Large intestine (tissue), 3 donors: ENCODE measurements around the gene CSNK1G1. TPM values are rescaled to one million over a fixed set of nuclear protein-coding genes. Genes with fewer than 3 reads are reported as not detected.
A peak's percentile ranks its signal among the peaks of the same experiment; 100 is the strongest.
"Not testable (repeated sequence)": the region's sequence is repeated elsewhere in the genome, so short reads cannot be mapped to it uniquely, and the experiment has no call there.

Experiments used
- DNase-seq, 2 donors: peaks; one replicate each; pipeline versions ENCODE4 v3.0.0 to v3.0.0-alpha.2; 2013
- H3K27ac ChIP-seq: one replicate; pipeline ENCODE4 v1.5.1; 2013; ENCODE audit warnings: low read length
- H3K27me3 ChIP-seq: 2 replicates; pipeline ENCODE4 v1.6.1; 2013; ENCODE audit warnings: low read length; ENCODE audit not compliant: control insufficient read depth, insufficient read depth
- H3K36me3 ChIP-seq: 2 replicates; pipeline ENCODE4 v1.6.1; 2013; ENCODE audit warnings: low read length; ENCODE audit not compliant: control insufficient read depth, insufficient read depth
- H3K4me1 ChIP-seq: one replicate; pipeline ENCODE4 v1.6.1; 2013; ENCODE audit warnings: low read length; ENCODE audit not compliant: control insufficient read depth, insufficient read depth
- H3K4me3 ChIP-seq: one replicate; pipeline ENCODE4 v1.5.1; 2013; ENCODE audit warnings: low read length
- H3K9me3 ChIP-seq: one replicate; pipeline ENCODE4 v1.6.1; 2013; ENCODE audit warnings: mild to moderate bottlenecking, low read depth, low read length, moderate library complexity; ENCODE audit not compliant: control insufficient read depth
- WGBS: methylation state at CpG from one replicate; pipeline ENCODE4 v1.1.5; 2013; ENCODE audit warnings: low lambda C conversion rate; ENCODE audit not compliant: insufficient coverage; 5-methylcytosine and 5-hydroxymethylcytosine counted together
- polyA plus RNA-seq: library from polyadenylated mRNA; unstranded; fragments of 120-200 nt; gene quantifications from one replicate; pipeline ENCODE4 v1.2.1, GENCODE V29; 2013

The CSNK1G1 gene
- polyA plus RNA-seq, 1 donor: 11.9 TPM

DNA sequence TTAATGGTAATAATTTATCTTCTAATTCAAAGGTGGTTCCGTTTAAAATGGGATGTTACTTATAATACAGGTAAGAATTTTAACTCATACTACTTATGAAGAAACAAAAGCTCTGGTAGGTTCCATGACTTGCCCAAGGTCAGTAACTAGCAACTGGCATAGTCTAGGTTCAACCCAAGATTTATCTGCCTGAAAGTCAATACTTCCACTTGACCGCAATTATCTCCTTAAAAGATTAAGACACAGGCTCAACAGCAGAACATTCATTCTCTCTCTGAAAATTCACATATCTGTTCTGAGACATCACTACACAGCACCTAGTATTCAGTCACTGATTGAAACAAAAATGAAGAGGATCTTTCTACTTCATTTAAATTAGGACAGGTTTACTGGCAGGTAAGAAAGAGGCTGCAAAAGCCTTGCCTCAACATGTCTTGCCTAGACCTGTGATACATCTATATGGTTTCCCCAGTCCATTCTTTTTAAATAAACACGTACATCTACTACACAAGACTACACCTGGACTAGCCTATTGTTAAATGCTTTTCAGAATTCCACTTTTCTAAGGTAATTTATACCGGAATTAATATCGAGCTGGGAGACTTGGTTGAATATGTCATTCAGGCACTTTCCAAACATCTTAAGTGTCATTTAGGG is 1.2 kb downstream of the CSNK1G1 start:
- Histone ChIP-seq H3K4me1 (peaks cover 3% of the 10 kb centered on the region), H3K36me3 (no peaks in the 10 kb centered on the region), H3K27ac (peak overlapping the region; percentile 75), H3K4me3 (peak overlapping the region; percentile 92), H3K9me3 (no peaks in the 10 kb centered on the region), H3K27me3 (no peaks in the 10 kb centered on the region)
- WGBS: no CpG with 5 or more reads among the region's 5 CpGs
- peak in 1 of 2 donors; percentile 5 for DNase-seq

DNA sequence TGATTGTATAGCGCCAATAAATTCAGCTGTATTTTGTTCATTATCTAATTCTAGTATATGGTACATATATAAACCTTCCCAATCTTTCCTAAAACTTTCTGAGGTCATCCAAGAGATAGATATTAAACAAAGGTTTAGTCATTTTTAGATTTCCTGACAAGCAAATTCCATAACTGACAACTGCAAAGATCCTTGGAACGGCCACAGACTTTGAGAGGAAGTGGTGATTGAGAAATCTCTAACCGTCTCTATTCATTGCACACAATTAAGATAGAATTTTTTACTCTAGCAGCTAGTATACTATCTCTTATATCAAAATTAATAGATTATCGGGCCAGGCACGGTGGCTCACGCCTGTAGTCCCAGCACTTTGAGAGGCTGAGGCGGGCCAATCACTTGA is 4.7 kb downstream of the CSNK1G1 start:
- H3K4me1 ChIP-seq: no peaks in the 10 kb centered on the region
- no peak overlapping the region for H3K4me3 ChIP-seq
- H3K27me3 ChIP-seq: no peaks in the 10 kb centered on the region
- WGBS: 100% methylated on average over 1 of the region's 7 CpGs
- no peak for DNase-seq
- no peak overlapping the region for H3K27ac ChIP-seq
- peaks cover 3% of the 10 kb centered on the region for H3K36me3 ChIP-seq
- no peaks in the 10 kb centered on the region for H3K9me3 ChIP-seq

DNA sequence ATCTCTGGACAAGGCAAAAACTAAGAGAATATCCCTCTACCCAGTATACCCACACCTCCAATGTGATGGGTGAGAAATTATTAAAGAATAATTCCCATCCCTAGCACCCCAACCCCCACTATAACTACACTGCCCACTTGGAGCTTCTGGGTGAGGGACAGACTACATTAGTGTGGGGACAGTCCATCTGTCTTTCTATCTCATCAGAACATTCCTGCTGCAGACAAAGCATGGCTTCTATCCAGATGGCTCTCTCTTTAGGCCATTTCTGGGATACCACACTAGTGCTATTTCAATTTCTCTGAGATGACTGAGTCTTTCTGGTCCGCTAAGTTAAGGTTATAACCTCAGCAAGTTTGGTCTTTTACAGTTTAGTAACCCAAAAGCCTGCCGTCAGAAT is 6.6 kb downstream of the CSNK1G1 start:
- no peak overlapping the region for H3K27ac ChIP-seq
- no peak for DNase-seq
- H3K27me3 ChIP-seq: no peaks in the 10 kb centered on the region
- peaks cover 3% of the 10 kb centered on the region for H3K36me3 ChIP-seq
- H3K9me3 ChIP-seq: no peaks in the 10 kb centered on the region
- no peaks in the 10 kb centered on the region for H3K4me1 ChIP-seq
- no CpG with 5 or more reads among the region's 2 CpGs for WGBS
- no peak overlapping the region for H3K4me3 ChIP-seq

DNA sequence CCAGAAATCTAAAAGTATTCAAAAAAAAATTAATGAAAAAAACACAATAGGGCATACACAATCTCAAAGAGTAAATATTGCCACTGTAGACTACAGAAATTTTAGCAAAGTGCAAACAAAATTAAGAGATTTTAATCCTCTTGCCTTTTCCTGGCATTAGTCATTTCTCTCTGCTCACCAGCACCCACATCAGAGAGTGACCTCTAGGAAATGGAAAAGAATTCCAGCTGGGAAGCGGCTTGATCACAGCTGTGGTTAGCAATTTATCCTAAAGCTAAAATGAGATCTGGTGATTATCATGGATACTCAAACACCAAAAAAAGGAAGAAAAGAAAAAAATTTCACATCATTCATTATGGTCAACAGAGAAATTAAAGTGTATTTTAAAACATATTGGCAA is 7.5 kb downstream of the CSNK1G1 start:
- no peaks in the 10 kb centered on the region for H3K9me3 ChIP-seq
- no peaks in the 10 kb centered on the region for H3K4me1 ChIP-seq
- WGBS: no CpG with 5 or more reads among the region's 1 CpG
- H3K36me3 ChIP-seq: peaks cover 3% of the 10 kb centered on the region
- no peak for DNase-seq
- no peaks in the 10 kb centered on the region for H3K27me3 ChIP-seq
- H3K27ac ChIP-seq: no peak overlapping the region
- no peak overlapping the region for H3K4me3 ChIP-seq

DNA sequence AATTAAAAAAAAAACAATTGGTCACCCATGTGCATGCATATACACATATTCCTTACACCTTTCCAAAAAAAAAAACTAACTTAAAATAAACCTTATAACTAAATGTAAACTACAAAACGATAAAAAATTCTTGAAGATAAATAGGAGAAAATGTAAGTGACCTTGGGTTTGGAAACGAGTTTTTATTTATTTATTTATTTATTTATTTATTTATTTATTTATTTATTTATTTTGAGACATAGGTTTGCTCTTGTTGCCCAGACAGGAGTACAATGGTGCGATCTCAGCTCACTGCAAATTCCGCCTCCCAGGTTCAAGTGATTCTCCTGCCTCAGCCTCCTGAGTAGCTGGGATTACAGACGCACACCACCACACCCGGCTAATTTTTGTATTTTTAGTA is 9.7 kb downstream of the CSNK1G1 start:
- not testable (repeated sequence) for H3K36me3 ChIP-seq, H3K4me3 ChIP-seq, H3K27me3 ChIP-seq, H3K27ac ChIP-seq, H3K9me3 ChIP-seq, H3K4me1 ChIP-seq, DNase-seq
- WGBS: no CpG with 5 or more reads among the region's 6 CpGs

DNA sequence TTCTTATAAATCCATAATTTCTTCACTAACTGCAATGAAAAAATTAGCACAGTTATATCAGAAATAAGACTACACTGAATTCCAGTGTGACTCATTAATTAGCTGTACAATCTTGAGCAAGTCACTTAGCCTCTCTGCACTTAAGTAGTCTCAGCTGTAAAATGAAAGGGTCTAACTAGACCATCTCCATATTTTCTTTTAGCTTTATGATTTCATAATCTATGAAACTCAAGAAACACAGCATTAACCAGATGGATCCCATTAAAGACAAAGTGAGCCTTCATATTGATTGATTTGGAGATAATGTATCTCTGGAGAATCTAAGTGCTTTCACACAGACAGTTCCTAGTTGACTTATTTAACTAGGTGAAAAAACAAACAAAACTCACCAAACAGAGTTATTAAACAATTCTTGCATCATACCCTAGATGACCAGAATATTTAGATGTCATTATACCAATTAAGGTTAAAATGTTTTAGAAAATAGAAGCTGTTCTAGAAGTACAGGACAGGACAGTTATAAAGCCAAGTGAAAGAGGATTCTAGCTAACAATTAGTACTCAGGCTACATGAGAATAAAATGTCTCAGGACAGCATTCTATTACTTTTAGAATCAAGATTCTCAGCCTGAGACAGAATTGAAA is 11.2 kb downstream of the CSNK1G1 start:
- Histone ChIP-seq H3K9me3 (no peaks in the 10 kb centered on the region), H3K4me3 (no peak overlapping the region), H3K27me3 (no peaks in the 10 kb centered on the region), H3K27ac (no peak overlapping the region), H3K36me3 (peaks cover 3% of the 10 kb centered on the region), H3K4me1 (peaks cover 7% of the 10 kb centered on the region)
- DNase-seq: no peak

DNA sequence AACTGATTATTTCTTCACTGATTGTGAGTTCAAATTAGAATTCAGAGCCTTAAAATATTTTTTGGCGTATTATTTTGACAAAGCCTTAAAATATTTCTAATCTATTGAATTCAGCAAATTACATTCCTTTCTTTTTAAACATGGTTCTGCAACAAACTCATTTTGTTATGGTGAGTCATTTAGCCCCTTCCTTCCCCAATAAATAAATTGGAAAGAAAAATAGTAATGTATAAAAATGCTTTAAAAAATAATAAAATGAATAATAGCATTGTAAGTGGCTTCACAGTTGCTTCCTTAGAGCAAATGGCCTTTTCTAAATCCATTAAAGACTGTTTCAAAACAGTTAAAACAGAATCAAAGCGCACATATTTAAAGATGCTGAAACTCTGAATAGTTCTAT is 12.1 kb downstream of the CSNK1G1 start:
- 100% methylated on average over 1 of the region's 2 CpGs for WGBS
- H3K4me1 ChIP-seq: peaks cover 7% of the 10 kb centered on the region
- DNase-seq: no peak
- no peaks in the 10 kb centered on the region for H3K27me3 ChIP-seq
- H3K36me3 ChIP-seq: peaks cover 3% of the 10 kb centered on the region
- no peak overlapping the region for H3K4me3 ChIP-seq
- no peaks in the 10 kb centered on the region for H3K9me3 ChIP-seq
- no peak overlapping the region for H3K27ac ChIP-seq

DNA sequence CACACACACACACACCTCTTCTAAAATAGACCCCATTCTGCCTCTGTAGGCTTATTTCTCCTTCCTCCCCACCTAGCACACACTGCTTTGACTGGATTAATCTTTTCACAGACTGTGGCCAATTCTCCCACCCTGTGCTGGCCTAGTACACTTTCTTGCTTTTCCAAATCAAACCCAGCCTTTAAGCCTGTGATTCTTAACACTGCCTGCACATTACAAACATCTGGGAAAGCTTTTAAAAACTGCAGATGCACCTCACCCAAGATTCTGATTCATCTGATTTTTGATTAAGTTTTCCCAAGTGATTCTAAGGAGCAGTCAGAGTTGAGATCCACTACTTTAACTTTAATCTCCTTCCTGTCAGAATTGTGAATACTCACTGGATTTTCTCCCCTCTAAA is 12.8 kb downstream of the CSNK1G1 start:
- H3K9me3 ChIP-seq: no peaks in the 10 kb centered on the region
- H3K4me3 ChIP-seq: no peak overlapping the region
- peaks cover 3% of the 10 kb centered on the region for H3K36me3 ChIP-seq
- no peaks in the 10 kb centered on the region for H3K27me3 ChIP-seq
- peaks cover 7% of the 10 kb centered on the region for H3K4me1 ChIP-seq
- no peak overlapping the region for H3K27ac ChIP-seq
- DNase-seq: no peak

DNA sequence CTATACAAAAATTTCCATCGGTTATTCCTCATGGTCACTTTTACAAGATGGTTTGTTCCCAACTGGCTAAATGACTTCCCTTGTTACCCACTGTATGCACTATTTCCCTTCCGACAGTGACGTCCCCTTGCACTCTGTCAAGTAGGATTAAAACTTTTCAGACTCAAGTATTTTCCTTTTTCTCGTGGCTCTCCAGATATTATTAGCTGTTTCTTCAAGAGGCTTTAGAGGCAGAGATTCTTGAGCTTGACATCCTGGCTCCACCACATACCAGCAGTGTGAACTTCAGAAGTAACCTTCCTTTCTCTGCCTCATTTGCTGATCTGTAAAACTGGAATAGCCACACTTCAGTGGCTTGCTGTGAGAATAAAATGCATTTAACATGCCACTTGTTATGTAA is 14.0 kb downstream of the CSNK1G1 start:
- 93% methylated on average over 3 of the region's 4 CpGs for WGBS
- Histone ChIP-seq H3K27me3 (no peaks in the 10 kb centered on the region), H3K27ac (no peak overlapping the region), H3K4me1 (peaks cover 7% of the 10 kb centered on the region), H3K9me3 (no peaks in the 10 kb centered on the region), H3K36me3 (no peaks in the 10 kb centered on the region), H3K4me3 (no peak overlapping the region)
- no peak for DNase-seq

DNA sequence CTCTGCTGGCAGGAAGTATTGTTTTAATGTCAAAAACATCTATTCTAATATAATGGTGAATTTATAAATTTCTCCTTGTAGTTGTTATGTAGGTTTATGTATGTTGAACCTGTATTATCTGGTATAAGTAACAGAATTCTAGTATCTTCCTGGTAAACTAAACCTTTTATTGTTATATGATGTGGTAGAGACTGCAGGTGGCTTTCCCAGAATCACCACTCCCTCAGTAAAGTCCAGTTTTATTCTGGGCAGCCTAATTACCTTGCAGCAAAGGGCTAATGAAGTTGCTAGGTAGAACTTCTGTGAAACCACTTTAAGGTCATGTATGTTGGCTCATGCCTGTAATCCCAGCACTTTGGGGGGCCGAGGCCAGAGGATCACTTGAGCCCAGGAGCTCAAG is 15.6 kb downstream of the CSNK1G1 start:
- Histone ChIP-seq H3K4me3 (no peak overlapping the region), H3K9me3 (no peaks in the 10 kb centered on the region), H3K27me3 (no peaks in the 10 kb centered on the region), H3K27ac (no peak overlapping the region), H3K36me3 (no peaks in the 10 kb centered on the region), H3K4me1 (peaks cover 7% of the 10 kb centered on the region)
- WGBS: no CpG with 5 or more reads among the region's 1 CpG
- peak in 1 of 2 donors; percentile 26 for DNase-seq

DNA sequence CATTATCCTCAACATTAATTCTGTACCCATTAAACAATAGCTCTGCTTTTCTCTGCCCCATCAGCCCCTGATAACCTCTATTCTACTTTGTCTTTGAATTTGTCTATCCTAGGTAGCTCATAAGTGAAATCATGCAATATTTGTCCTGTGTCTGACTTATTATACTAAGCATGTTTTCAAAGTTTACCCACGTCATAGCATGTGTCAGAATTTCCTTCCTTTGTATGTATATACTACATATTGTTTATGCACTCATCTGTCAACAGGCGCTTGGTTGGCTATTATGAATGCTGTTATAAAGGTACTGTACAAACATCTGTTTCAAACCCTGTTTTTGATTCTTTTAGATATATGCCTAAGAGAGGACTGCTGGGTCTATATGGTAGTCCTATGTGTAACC is 18.2 kb downstream of the CSNK1G1 start:
- H3K9me3 ChIP-seq: no peaks in the 10 kb centered on the region
- H3K27ac ChIP-seq: no peak overlapping the region
- no peaks in the 10 kb centered on the region for H3K27me3 ChIP-seq
- H3K4me1 ChIP-seq: peaks cover 7% of the 10 kb centered on the region
- WGBS: no CpG with 5 or more reads among the region's 2 CpGs
- H3K36me3 ChIP-seq: no peaks in the 10 kb centered on the region
- no peak overlapping the region for H3K4me3 ChIP-seq
- DNase-seq: no peak
